ENCODE results near the gene ZNF195. TPM values are rescaled to one million over a fixed set of nuclear protein-coding genes. Genes with fewer than 3 reads are reported as not detected.
"Not testable (repeated sequence)": the region's sequence is repeated elsewhere in the genome, so short reads cannot be mapped to it uniquely, and the experiment has no call there.

The ZNF195 gene
- total and polyA plus RNA-seq, 2 of the 8 experiments (the other 6 are each of a cell fraction or from before 2014, with no cell fraction given) = 23.9 to 88.6 TPM

DNA sequence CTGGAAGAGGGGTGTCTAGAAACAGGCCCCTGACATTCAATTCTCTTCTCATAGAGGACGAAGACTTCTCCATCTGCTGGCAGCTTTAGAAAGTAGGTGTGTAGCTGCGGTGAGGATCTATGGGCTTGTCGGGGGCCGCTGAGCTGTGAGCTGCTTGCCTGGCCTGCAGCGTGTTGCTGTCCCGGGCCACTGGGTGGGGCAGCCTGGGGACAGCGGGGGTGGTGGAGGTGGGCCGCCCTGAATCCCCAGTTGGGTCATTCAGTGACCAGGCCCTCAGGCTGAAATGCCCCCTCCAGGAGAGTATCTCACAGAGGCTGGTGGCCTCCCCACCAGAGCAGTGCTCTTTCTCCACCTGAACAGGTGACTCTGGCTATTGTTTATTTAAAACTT is 23.9 kb upstream of the ZNF195 start:
- FAIRE-seq; H2BK20ac ChIP-seq (ENCODE audit: low read length): not testable (repeated sequence)

More for the DNA sequence above, 23.9 kb upstream of the ZNF195 start:
- not testable (repeated sequence) for H4K8ac ChIP-seq (ENCODE audit: extremely low read depth, insufficient read depth, low read length); H3K4me1 ChIP-seq (replicated peaks in 1 of 4; ENCODE audit: control insufficient read depth in 3 of 4, insufficient read depth in 4 of 4, low read length in 3 of 4); H3K23ac ChIP-seq (ENCODE audit: insufficient read length); H3K79me1 ChIP-seq (ENCODE audit: low read depth, low read length); H4K20me1 ChIP-seq (replicated peaks in 1 of 2; ENCODE audit: control insufficient read depth in 1 of 2, insufficient read depth in 2 of 2, low read length in 2 of 2); H2AFZ ChIP-seq (ENCODE audit: low read length); DNase-seq (ENCODE audit: low read depth in 1 of 2, low spot score in 2 of 2); H2BK120ac ChIP-seq (replicated peaks; ENCODE audit: low read depth, low read length); H3K4me3 ChIP-seq (ENCODE audit: extremely low read depth in 1 of 4, insufficient read depth in 2 of 4, low read depth in 3 of 4, low read length in 4 of 4); H2AK5ac ChIP-seq (ENCODE audit: low read depth, low read length); H3K14ac ChIP-seq (ENCODE audit: insufficient read length); H3K4ac ChIP-seq (replicated peaks; ENCODE audit: insufficient read length, low read depth, low read length); H2BK5ac ChIP-seq (ENCODE audit: low read depth, low read length); H3K4me2 ChIP-seq (ENCODE audit: insufficient read depth in 1 of 2, low read depth in 2 of 2, low read length in 2 of 2); H3K9ac ChIP-seq (replicated peaks in 1 of 4; ENCODE audit: extremely low read depth in 1 of 4, low read depth in 3 of 4, low read length in 3 of 4); H3K18ac ChIP-seq (ENCODE audit: extremely low read depth, low read length); H3K9me3 ChIP-seq (ENCODE audit: insufficient read depth in 2 of 2, low read depth in 1 of 2, low read length in 1 of 2); H4K5ac ChIP-seq (ENCODE audit: insufficient read length, low read depth, low read length); H4K91ac ChIP-seq (replicated peaks; ENCODE audit: insufficient read length, low read length); H3K79me2 ChIP-seq (ENCODE audit: control insufficient read depth in 1 of 2, insufficient read depth in 2 of 2, low read length in 2 of 2); H2BK12ac ChIP-seq (ENCODE audit: low read depth, low read length); H3K23me2 ChIP-seq (ENCODE audit: low read depth, low read length); H2BK15ac ChIP-seq (ENCODE audit: low read length); H3K27me3 ChIP-seq (replicated peaks in 1 of 4; ENCODE audit: control insufficient read depth in 3 of 4, extremely low read depth in 1 of 4, insufficient read depth in 3 of 4, low read length in 3 of 4); H3K56ac ChIP-seq (replicated peaks; ENCODE audit: insufficient read length, low read depth, low read length); H3K27ac ChIP-seq (ENCODE audit: low read depth, low read length)
- 99% methylated on average over 8 of the region's 8 CpGs; no CpG with 5 or more reads in 1 of the 2 experiments for WGBS, 2 experiments (ENCODE audit: extremely low coverage in 1 of 2, insufficient coverage in 1 of 2, insufficient read length in 1 of 2, insufficient replicate concordance in 2 of 2, low coverage in 1 of 2, low lambda C conversion rate in 2 of 2, missing lambda C conversion rate in 1 of 2)
- CTCF ChIA-PET (ENCODE audit: partially characterized antibody) = interaction anchor here (1.4 kb wide), 1 partner anchor 17 kb away, joined by 3 read pairs; no protein-coding TSS in a partner anchor
- POLR2A ChIA-PET (ENCODE audit: partially characterized antibody) = interaction anchor here (10.3 kb wide), 1 partner anchor 20 kb away, joined by 187 read pairs; the partner anchor contains the start of gene ZNF195
- H3K36me3 ChIP-seq (ENCODE audit: control insufficient read depth in 2 of 4, insufficient read depth in 4 of 4, low read length in 3 of 4) = peaks cover 6 to 61% (median 23%) of the 10 kb centered on the region in 4 experiments

All from H1 (cell line).